Mesothelial cell of epicardium (in vitro differentiated cells): Measurements from ENCODE around the gene CLDN19. TPM values are rescaled to one million over a fixed set of nuclear protein-coding genes. Genes with fewer than 3 reads are reported as not detected.
A peak's percentile ranks its signal among the peaks of the same experiment; 100 is the strongest.

Source experiments
- DNase-seq, 2 experiments: peaks; one replicate each; pipeline ENCODE4 v3.0.0; 2021; ENCODE audit warnings: low spot score in 2 of 2; ENCODE audit not compliant: unreplicated experiment in 2 of 2
- H3K27ac Mint-ChIP-seq: 2 replicates; pipeline ENCODE4 v1.8.0; 2021; ENCODE audit warnings: mixed read lengths
- H3K27me3 Mint-ChIP-seq: 2 replicates; pipeline ENCODE4 v1.8.0; 2021; ENCODE audit warnings: low read depth, mixed read lengths
- H3K36me3 Mint-ChIP-seq: 2 replicates; pipeline ENCODE4 v1.8.0; 2021; ENCODE audit warnings: mixed read lengths
- H3K4me1 Mint-ChIP-seq: 2 replicates; pipeline ENCODE4 v1.8.0; 2021; ENCODE audit warnings: mixed read lengths
- H3K4me3 Mint-ChIP-seq: 2 replicates; pipeline ENCODE4 v1.8.0; 2021; ENCODE audit warnings: mild to moderate bottlenecking, moderate library complexity, mixed read lengths
- H3K9me3 Mint-ChIP-seq: 2 replicates; pipeline ENCODE4 v1.8.0; 2021; ENCODE audit warnings: mixed read lengths
- CTCF ChIP-seq: fragments of 200-600 bp; sonication (generic); IDR thresholded peaks from one replicate; pipeline ENCODE4 v1.5.0; 2021; ENCODE audit warnings: antibody characterized with exemption; ENCODE audit not compliant: unreplicated experiment
- total RNA-seq: library from RNA; stranded (reverse); gene quantifications from 3 replicates; pipeline ENCODE4 v1.2.1, GENCODE V29; 2021

The CLDN19 gene
- total RNA-seq, 1 donor from 2014 or later = 1.6 TPM

- no peak for TF ChIP-seq CTCF
- Mint-ChIP-seq H3K27ac (no peak overlapping the region), H3K27me3 (no peaks in the 10 kb centered on the region), H3K36me3 (peaks cover 26% of the 10 kb centered on the region), H3K9me3 (no peaks in the 10 kb centered on the region), H3K4me1 (no peaks in the 10 kb centered on the region), H3K4me3 (no peak overlapping the region)
- DNase-seq = no peak
Measured at GRCh38 chr1:42783092-42783491, 43.1 kb upstream of the CLDN19 start.

DNA sequence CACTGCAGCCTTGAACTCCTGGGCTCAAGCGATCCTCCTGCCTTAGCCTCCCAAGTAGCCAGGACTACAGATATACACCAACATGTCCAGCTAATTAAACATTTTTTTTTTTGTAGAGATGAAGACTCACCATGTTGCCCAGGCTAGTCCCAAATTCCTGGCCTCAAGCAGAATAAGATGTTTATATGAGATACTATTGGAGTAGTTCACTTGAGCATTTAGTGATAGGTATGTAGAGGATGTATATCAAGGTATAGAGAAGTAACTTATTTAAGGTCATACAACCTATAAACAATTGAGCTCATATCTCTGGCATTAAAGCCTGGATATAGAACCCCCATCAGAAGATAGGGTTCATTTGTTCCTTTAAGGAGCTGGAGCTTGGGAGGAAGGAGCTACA lies 40.1 kb upstream of the CLDN19 start:
- no peak for DNase-seq
- Mint-ChIP-seq H3K4me3 (no peak overlapping the region), H3K27me3 (no peaks in the 10 kb centered on the region), H3K27ac (no peak overlapping the region), H3K36me3 (peaks cover 52% of the 10 kb centered on the region), H3K9me3 (no peaks in the 10 kb centered on the region), H3K4me1 (no peaks in the 10 kb centered on the region)
- TF ChIP-seq CTCF = no peak

- no peak for TF ChIP-seq CTCF
- H3K4me1 Mint-ChIP-seq = no peaks in the 10 kb centered on the region
- DNase-seq = no peak
- H3K9me3 Mint-ChIP-seq = no peaks in the 10 kb centered on the region
- no peaks in the 10 kb centered on the region for H3K27me3 Mint-ChIP-seq
- H3K27ac Mint-ChIP-seq = no peak overlapping the region
- peaks cover 56% of the 10 kb centered on the region for H3K36me3 Mint-ChIP-seq
- H3K4me3 Mint-ChIP-seq = no peak overlapping the region
Measured at GRCh38 chr1:42779725-42780124, 39.7 kb upstream of the CLDN19 start.

DNA sequence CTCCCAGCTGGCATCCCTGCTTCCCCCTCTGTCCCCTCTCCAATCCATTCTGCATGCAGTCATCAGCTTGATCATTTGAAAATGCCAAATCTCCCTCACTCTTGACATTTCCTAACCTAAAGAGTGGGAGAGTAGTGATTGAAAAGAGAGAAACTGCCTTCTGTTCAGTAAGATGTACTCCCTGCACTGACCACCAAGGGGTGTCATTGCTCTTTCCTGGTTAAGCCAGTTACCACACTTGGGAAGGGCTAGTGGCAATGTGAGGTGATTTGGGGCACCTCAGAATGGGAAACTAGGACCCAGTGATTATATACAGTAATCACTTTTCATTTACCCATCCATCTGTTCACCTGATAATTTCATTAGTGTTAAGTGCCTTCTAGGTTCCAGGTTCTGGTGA lies 37.8 kb upstream of the CLDN19 start:
- H3K9me3 Mint-ChIP-seq = no peaks in the 10 kb centered on the region
- H3K27ac Mint-ChIP-seq = no peak overlapping the region
- H3K4me3 Mint-ChIP-seq = no peak overlapping the region
- no peak for DNase-seq
- no peaks in the 10 kb centered on the region for H3K4me1 Mint-ChIP-seq
- peaks cover 48% of the 10 kb centered on the region for H3K36me3 Mint-ChIP-seq
- H3K27me3 Mint-ChIP-seq = no peaks in the 10 kb centered on the region
- TF ChIP-seq CTCF = peak; percentile 37

DNA sequence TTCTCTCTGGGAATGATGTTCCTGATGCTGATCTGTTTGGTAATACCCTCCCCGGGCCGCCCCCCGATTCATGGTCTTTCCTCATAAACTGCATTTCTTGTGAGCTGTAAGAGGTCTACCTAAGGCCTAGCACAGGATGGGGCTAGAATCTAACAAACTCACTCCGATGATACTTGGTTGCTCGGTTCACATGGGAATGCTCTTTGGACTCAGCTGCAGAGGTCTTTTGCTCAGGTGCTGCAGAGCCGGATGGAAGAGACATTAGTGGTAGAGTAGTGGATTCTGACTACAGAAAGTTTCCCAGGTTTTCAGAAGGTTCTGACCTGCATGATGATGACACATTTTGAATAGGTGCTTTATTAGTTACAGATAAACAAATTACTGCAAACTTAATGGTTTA lies 36.5 kb upstream of the CLDN19 start:
- Mint-ChIP-seq H3K27ac (no peak overlapping the region), H3K4me1 (no peaks in the 10 kb centered on the region), H3K27me3 (no peaks in the 10 kb centered on the region), H3K9me3 (no peaks in the 10 kb centered on the region), H3K36me3 (peaks cover 44% of the 10 kb centered on the region), H3K4me3 (no peak overlapping the region)
- no peak for DNase-seq
- no peak for TF ChIP-seq CTCF

- Mint-ChIP-seq H3K4me1 (peaks cover 3% of the 10 kb centered on the region), H3K36me3 (peaks cover 41% of the 10 kb centered on the region), H3K27ac (no peak overlapping the region), H3K4me3 (no peak overlapping the region), H3K9me3 (no peaks in the 10 kb centered on the region), H3K27me3 (no peaks in the 10 kb centered on the region)
- TF ChIP-seq CTCF = no peak
- DNase-seq = no peak
Measured at GRCh38 chr1:42774928-42775526, 35.0 kb upstream of the CLDN19 start.
